Frontal cortex (tissue), 4 donors: ENCODE measurements around the gene KIF16B. TPM values are rescaled to one million over a fixed set of nuclear protein-coding genes. Genes with fewer than 3 reads are reported as not detected.

Experiments
- DNase-seq, 2 donors: peaks; one replicate each; pipeline ENCODE4 v3.0.0; 2012; ENCODE audit warnings: low spot score in 2 of 2
- FAIRE-seq: peaks from 2 replicates; lab custom pipeline; 2012; peaks lifted over from hg19 to GRCh38; lab: Jason Lieb, UNC
- total RNA-seq: library from RNA; depleted of rRNA; stranded (reverse); fragments of >200 nt; gene quantifications from one replicate; pipeline ENCODE4 v1.2.3, GENCODE V29; 2014
- donor health status: control.
- donor health status: control.
- donor health status: control.

Gene KIF16B
- total RNA-seq, 1 donor from 2014 or later, result 70.1 TPM

- FAIRE-seq, result no peak
- no peak for DNase-seq
Measured at GRCh38 chr20:16378122-16378521, 195.1 kb downstream of the KIF16B start.

DNA sequence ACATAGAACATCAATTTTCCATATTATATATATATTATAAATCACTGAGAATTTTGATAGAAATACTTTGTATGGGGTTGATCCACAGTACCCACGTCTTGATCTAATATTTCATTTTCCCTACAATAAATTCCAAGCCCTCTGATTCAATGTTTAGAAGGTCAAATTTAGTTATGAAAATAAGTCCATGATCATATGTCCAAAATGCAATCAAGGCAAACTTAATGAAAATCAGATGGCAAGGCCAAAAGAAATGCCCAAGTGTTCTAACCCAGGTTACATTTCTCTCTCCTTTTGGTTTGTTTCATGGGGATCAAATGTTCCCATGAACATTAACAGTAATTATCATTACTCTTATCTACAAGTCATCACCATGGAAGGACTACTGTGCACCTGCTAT lies 203.8 kb downstream of the KIF16B start:
- DNase-seq (no peak), FAIRE-seq (no peak)

DNA sequence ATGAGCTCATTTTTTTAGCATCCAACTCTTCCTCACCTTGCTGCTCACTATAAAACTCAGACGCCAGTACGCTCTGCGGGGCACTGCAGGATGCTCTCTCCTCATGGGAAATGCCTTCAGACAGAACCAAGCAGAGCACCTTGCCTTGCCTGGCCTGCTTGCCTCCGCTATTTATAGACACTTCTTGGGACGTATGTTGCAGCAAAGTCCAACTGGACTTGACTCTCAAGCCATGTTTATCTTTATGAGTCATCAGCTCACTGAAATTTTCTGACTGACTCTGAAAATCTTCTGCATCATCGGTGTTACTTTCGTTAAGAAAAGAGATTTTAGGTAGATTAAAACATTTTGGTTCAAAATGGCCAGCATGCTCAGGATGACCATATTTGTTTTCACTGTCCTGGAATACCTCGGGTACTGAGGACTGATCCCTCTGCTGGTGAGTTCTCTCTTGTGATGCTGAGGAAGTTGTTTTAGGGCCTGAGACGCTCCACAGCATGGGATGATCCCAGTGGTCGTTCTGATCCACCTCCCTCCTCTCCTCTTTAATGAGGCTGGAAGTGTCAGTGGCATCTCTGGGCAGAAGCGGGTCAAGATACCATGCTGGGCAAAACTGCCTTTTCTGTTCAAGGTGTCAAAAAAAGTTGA lies 204.5 kb downstream of the KIF16B start:
- no peak for DNase-seq

DNA sequence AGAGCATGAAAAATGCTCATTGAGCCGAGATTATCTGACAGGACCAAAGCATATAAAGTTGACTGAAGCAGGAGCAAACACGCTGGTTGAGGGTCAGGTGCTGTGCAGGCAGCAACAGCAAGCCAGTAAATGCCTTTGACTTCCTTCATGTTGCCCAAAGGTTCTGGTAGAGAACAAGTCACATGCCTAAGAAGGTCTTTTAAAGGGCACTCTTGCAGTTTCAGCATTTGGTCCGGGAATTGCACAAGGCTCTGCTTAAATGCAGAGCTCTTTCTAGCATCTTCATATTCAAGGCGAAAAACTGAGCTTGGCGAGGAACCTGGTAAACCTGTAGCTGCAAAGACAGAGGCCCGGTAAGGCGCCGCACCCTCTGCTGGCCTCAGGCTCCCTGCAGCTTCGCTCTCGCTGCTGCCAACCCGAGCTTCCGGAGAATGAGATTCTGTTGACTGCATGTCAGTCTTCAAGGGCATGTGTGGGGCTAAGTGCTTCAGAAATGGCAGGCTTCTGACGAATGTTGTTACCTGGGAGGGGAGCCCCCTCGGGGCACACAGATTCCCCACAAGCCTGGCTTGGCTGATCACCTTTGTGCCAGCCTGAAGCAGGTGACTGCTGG lies 205.2 kb downstream of the KIF16B start:
- no peak for DNase-seq
- no peak for FAIRE-seq

More for the DNA sequence above, 204.5 kb downstream of the KIF16B start:
- no peak for FAIRE-seq

DNA sequence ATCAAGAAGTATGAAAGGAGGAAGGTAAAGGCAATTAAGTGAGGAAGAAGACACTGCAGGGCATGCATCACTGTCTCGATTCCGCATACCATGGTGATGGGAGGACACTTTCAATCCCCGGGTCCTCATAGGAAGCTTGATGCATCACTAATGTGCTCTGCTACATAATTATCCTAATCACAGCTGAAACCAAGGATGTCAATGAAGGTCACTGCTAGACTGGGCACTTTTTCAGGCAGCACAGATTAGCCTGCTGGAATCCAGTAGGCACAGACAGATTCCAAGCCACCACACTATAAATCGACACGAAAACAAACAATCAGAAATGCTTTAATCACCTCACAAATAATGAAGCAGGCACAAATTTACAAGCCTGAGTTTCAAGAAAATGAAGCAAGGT lies 206.7 kb downstream of the KIF16B start:
- no peak for DNase-seq
- no peak for FAIRE-seq

GRCh38 chr20:16364320-16364687 lies 208.9 kb downstream of the KIF16B start:
- peak in 1 of 2 donors; percentile 12 for DNase-seq

DNA sequence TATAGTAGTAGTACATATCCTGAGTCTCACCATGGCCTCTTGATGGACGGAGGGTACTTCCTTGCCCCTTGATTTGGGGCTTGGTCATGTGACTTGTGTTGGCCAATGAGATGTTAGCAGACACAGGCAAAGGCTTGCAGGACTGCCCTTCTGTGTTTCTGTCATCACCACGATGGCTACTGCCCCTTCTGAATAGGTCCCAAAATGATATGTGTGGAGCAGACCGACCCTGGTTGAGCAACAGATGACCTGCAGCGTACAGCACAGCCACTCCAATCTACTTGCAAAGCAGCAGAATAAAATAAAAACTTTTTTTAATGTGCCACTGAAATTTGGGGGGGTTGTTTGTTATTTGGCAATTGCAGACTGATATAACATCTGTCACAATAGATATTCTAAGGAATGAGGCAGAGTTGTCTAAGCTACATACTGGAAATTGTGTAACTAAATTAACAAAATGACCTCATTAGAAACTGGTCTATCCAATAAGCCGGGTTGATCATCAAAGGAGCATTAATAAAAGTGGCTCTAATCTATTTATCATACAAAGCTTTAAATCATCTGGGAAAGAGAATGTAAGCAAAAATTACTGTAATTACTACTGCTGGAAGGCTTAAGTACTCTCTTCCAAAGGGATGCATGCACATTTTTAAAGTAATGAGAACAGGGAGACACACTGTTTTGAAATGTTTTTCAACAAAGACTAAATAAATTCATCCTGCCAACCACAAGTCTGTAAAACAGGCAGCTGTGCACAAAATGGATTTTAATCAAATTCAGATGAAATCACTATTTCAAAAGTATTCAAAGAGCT lies 209.5 kb downstream of the KIF16B start:
- FAIRE-seq (no peak), DNase-seq (no peak)

More at GRCh38 chr20:16364320-16364687, 208.9 kb downstream of the KIF16B start:
- FAIRE-seq, result no peak

DNA sequence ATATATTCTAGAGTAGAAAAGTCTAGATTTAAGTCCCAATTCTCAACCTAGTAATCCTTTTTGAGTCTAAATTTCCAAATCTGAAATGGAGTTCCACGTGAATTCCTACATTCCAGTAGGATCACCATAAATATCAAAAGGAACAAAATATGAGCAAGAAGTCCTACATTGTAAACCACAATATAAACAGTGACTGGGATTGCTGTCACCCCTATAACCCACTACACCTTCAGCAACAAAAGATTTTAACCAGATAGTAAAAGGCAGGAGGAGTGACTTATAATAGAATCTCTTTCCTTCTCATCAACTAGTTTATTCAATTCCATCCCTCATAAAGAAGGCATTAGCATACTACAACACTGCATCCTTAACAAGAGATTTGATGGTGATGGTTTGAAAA lies 210.6 kb downstream of the KIF16B start:
- no peak for FAIRE-seq

GRCh38 chr20:16360668-16361067 lies 212.6 kb downstream of the KIF16B start:
- FAIRE-seq (no peak), DNase-seq (no peak)

More for the DNA sequence above, 210.6 kb downstream of the KIF16B start:
- no peak for DNase-seq

GRCh38 chr20:16353417-16353781 lies 219.8 kb downstream of the KIF16B start:
- FAIRE-seq (no peak), DNase-seq (no peak)

GRCh38 chr20:16352751-16353416 lies 220.4 kb downstream of the KIF16B start:
- DNase-seq (no peak), FAIRE-seq (no peak)

- DNase-seq (no peak), FAIRE-seq (no peak)
Measured at GRCh38 chr20:16352321-16352720, 220.9 kb downstream of the KIF16B start.

DNA sequence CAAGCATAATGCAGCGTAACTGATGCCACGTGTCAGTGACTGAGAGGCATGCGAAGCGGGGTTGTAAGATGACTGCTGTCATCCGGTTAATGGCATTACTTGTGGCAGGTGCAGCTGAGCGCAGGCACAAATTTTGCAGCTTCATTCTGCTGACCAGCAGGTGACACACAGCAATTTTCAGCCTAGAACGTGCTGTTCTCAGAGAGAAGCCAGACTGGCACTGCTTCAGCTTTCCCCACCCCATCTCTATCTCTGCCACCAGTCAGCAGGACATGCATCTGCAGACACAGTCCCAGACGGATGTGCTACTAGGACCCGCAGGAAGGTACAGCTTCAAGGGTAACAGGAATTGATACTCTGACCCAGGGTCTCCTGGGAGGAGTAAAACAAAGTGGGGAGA lies 221.8 kb downstream of the KIF16B start:
- FAIRE-seq (no peak), DNase-seq (no peak)

DNA sequence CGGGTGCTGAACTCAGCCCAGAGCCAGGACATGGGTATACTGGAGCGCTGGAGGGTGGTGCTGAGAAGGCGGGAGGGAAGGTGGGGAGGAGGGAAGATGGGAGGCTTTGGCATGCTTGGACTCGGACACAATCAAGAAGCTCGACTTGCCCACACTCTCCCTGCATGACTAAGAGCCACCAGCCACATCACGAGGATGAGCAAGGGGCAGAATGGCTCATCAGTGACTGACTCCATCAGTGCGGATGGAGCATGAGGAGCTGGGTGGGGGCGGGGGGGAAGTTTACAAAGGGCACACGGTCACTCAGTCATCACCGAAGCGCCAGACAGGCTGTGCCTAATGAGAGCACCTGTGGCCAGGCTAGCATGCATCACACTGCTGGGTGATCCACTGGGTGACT lies 222.8 kb downstream of the KIF16B start:
- FAIRE-seq (no peak), DNase-seq (no peak)

DNA sequence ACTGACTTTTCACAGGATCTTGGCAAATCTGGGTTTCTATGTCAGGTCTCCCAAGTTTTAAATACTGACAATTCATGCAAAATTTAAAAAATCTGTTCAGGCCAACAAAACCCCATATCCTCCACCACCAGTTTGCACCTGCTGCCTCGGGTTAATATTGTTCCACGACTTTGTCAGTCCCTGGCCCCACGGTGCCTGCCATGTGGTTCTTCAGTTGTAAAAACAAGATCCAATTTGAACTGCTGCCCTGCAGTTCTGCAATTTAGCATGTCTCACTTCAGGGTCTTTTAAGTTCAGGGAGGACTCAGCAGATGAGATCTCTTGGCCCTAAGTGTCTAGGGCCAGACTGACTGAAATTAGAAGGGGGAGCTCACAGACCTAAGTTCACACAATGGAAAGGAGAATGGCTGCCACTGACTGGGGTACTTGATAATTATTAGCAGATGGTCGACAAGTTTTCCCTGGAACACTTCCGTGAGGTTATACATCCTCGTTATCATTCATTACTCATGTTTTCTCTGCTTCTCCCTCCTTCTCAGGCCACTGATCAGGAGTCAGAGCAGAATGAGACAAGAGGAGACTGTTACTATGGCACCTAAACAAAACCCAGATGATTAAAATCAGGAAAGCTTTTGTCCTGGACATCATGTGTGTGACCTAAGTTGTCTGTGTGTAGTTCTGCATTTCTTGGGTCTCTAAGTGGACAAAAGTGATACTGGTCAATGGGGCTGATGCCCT lies 223.6 kb downstream of the KIF16B start:
- DNase-seq (no peak), FAIRE-seq (no peak)

- FAIRE-seq (no peak), DNase-seq (no peak)
Measured at GRCh38 chr20:16346956-16347355, 226.3 kb downstream of the KIF16B start.

DNA sequence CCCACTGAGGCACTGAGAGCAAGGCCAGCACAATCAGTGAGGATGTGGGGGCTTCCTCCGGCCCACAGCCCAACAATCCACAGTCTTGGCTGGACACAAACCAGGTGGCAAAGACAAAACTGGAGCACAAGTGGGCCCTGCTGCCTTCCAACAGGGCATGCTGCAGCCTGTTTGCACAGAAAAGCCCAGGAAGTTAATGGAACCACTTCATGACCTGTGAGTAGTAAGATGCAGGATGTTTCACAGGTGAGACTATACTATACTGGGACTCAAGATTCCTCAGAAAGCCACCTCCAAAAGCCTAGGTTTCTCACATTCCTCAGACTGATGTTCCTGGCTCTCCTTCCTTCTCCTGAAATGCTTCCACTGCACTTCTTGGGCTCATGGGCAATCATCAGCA lies 235.5 kb downstream of the KIF16B start:
- FAIRE-seq (no peak), DNase-seq (no peak)

DNA sequence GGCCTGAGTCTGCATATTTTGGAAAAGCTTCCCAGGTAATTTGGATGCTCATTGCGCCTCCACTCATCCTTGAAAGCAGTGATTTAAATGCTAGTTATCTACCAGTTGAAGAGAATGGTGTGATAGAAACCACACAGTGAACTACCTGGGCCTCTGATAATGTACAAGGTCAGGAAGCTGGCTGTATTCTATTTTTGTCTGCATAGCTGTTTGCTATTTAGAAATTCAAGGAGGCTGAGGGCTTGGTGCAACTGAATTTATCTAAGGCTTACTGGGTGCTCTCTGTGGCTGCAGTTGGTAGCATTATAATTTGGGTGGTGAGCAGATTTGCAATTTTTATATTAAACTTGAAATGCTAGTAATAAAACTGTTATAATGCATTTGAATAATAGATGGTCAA lies 245.6 kb downstream of the KIF16B start:
- DNase-seq (no peak), FAIRE-seq (no peak)

DNA sequence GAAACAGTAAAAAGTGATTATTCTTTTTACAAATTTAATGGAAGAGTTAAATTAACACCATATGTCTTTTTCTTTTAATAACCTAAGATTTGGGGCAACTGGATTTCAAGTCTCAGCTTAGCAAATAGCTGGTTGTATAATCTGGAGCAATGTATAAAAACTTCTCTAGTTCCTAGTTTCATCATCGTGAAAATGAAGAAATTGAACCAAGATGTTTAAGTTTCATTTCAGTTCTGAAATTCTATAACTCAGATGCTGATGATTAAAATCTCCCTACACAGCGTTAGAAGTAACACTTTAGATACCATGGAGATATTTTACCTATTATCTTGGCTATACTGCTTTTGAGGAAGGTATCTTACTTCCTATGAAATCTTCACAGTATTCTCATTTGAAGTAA lies 252.0 kb downstream of the KIF16B start:
- DNase-seq (no peak), FAIRE-seq (no peak)
